Measurements from ENCODE around the gene EPHA8. TPM values are rescaled to one million over a fixed set of nuclear protein-coding genes. Genes with fewer than 3 reads are reported as not detected.

The EPHA8 gene
- polyA plus RNA-seq, 1 donor (not counting 4 experiments of a cell fraction or from before 2014, with no cell fraction given): 1.0 TPM

GRCh38 chr1:22528451-22528850 is 34.8 kb upstream of the EPHA8 start:
- H3K79me2 ChIP-seq (ENCODE audit: control insufficient read depth, insufficient read depth, low read length): no peaks in the 10 kb centered on the region
- TF ChIP-seq EZH2 (IDR thresholded peaks at IDR 0.05; ENCODE audit: low read length) (no peak), CTCF (optimal IDR thresholded peaks at IDR 0.05 in 1 of 3, IDR thresholded peaks at IDR 0.05 in 1 of 3, conservative IDR thresholded peaks at IDR 0.05 in 1 of 3; ENCODE audit: extremely low read depth in 1 of 3, insufficient read depth in 2 of 3, low read length in 3 of 3) (no peak)
- dilution Hi-C loops (cut with MboI; ENCODE audit: extremely low pct_ligation_motif_present, low sequenced_read_pairs): no loop called here

GRCh38 chr1:22529901-22530621 is 33.2 kb upstream of the EPHA8 start:
- DNase-seq (ENCODE audit: low read depth, low spot score) (no peak), FAIRE-seq (no peak)
- Histone ChIP-seq H3K27me3 (ENCODE audit: control insufficient read depth, extremely low read depth, insufficient read depth, low read length) (no peaks in the 10 kb centered on the region), H3K4me2 (ENCODE audit: control insufficient read depth, extremely low read depth, insufficient read depth, low read depth, low read length) (no peak overlapping the region), H3K9me1 (ENCODE audit: control insufficient read depth, extremely low read depth, insufficient read depth, low read length) (no peaks in the 10 kb centered on the region), H4K20me1 (ENCODE audit: control insufficient read depth, extremely low read depth, insufficient read depth, low read length) (no peaks in the 10 kb centered on the region), H3K36me3 (ENCODE audit: control insufficient read depth in 2 of 2, extremely low read depth in 1 of 2, insufficient read depth in 2 of 2, low read length in 2 of 2) (peaks cover 9 to 10% of the 10 kb centered on the region in 2 experiments), H3K79me2 (ENCODE audit: control insufficient read depth, insufficient read depth, low read length) (no peaks in the 10 kb centered on the region), H3K4me3 (ENCODE audit: control insufficient read depth in 2 of 3, extremely low read depth in 1 of 3, insufficient read depth in 2 of 3, low read depth in 1 of 3, low read length in 3 of 3) (no peak overlapping the region), H3K27ac (ENCODE audit: control insufficient read depth, insufficient read depth, low read length) (no peak overlapping the region), H3K4me1 (ENCODE audit: control insufficient read depth, extremely low read depth, insufficient read depth, low read length) (no peaks in the 10 kb centered on the region), H3K9me3 (ENCODE audit: control insufficient read depth, low read depth, low read length) (no peaks in the 10 kb centered on the region), H3K9ac (ENCODE audit: control insufficient read depth, extremely low read depth, insufficient read depth, low read length) (no peak overlapping the region), H2AFZ (ENCODE audit: control insufficient read depth, low read length) (no peak overlapping the region)
- dilution Hi-C loops (cut with MboI; ENCODE audit: extremely low pct_ligation_motif_present, low sequenced_read_pairs): no loop called here
- TF ChIP-seq EZH2 (IDR thresholded peaks at IDR 0.05; ENCODE audit: low read length) (no peak), CTCF (optimal IDR thresholded peaks at IDR 0.05 in 1 of 3, IDR thresholded peaks at IDR 0.05 in 1 of 3, conservative IDR thresholded peaks at IDR 0.05 in 1 of 3; ENCODE audit: extremely low read depth in 1 of 3, insufficient read depth in 2 of 3, low read length in 3 of 3) (no peak)

More at GRCh38 chr1:22528451-22528850, 34.8 kb upstream of the EPHA8 start:
- H3K27me3 ChIP-seq (ENCODE audit: control insufficient read depth, extremely low read depth, insufficient read depth, low read length): no peaks in the 10 kb centered on the region
- H3K9me1 ChIP-seq (ENCODE audit: control insufficient read depth, extremely low read depth, insufficient read depth, low read length): no peaks in the 10 kb centered on the region
- no peak overlapping the region for H2AFZ ChIP-seq (ENCODE audit: control insufficient read depth, low read length)
- H3K4me2 ChIP-seq (ENCODE audit: control insufficient read depth, extremely low read depth, insufficient read depth, low read depth, low read length): no peak overlapping the region
- FAIRE-seq (no peak), DNase-seq (ENCODE audit: low read depth, low spot score) (no peak)
- H3K27ac ChIP-seq (ENCODE audit: control insufficient read depth, insufficient read depth, low read length): no peak overlapping the region
- H3K4me3 ChIP-seq (ENCODE audit: control insufficient read depth in 2 of 3, extremely low read depth in 1 of 3, insufficient read depth in 2 of 3, low read depth in 1 of 3, low read length in 3 of 3): no peak overlapping the region
- H3K36me3 ChIP-seq (ENCODE audit: control insufficient read depth in 2 of 2, extremely low read depth in 1 of 2, insufficient read depth in 2 of 2, low read length in 2 of 2): peaks cover 15 to 22% of the 10 kb centered on the region in 2 experiments
- no peak overlapping the region for H3K9ac ChIP-seq (ENCODE audit: control insufficient read depth, extremely low read depth, insufficient read depth, low read length)
- H4K20me1 ChIP-seq (ENCODE audit: control insufficient read depth, extremely low read depth, insufficient read depth, low read length): no peaks in the 10 kb centered on the region
- no peaks in the 10 kb centered on the region for H3K4me1 ChIP-seq (ENCODE audit: control insufficient read depth, extremely low read depth, insufficient read depth, low read length)
- no peaks in the 10 kb centered on the region for H3K9me3 ChIP-seq (ENCODE audit: control insufficient read depth, low read depth, low read length)

All from keratinocyte (primary cell).